Transverse colon (tissue), 4 donors: ENCODE data around the gene GPBP1.

Experiments used
- EP300 ChIP-seq: sonication (generic); formaldehyde crosslinking; IDR thresholded peaks from one replicate; pipeline ENCODE4 v1.6.1; 2017; ENCODE audit warnings: antibody characterized with exemption, low read depth
- POLR2A ChIP-seq: fragments of 450-650 bp; IDR thresholded peaks from one replicate; pipeline ENCODE4 v1.6.1; 2016; ENCODE audit warnings: antibody characterized with exemption, mild to moderate bottlenecking, moderate library complexity
- POLR2AphosphoS5 ChIP-seq, 3 donors: sonication (generic); formaldehyde crosslinking; IDR thresholded peaks; one replicate each; pipeline ENCODE4 v1.6.1; 2016; ENCODE audit warnings: antibody characterized with exemption in 3 of 3
- TF ChIP-seq, protein P1 (sequence below), 5 experiments: fragments of 200-600 bp in 3 of 5; fragments of 450-650 bp in 2 of 5; sonication (generic) in 3 of 5; IDR thresholded peaks; 1 replicate in 2 of 5; 2 replicates in 3 of 5; pipeline ENCODE4 v1.5.1; 2016 to 2017; ENCODE audit warnings: antibody characterized with exemption in 5 of 5, inconsistent platforms in 3 of 5, mild to moderate bottlenecking in 2 of 5, moderate library complexity in 1 of 5

- TF ChIP-seq, protein P1, sequence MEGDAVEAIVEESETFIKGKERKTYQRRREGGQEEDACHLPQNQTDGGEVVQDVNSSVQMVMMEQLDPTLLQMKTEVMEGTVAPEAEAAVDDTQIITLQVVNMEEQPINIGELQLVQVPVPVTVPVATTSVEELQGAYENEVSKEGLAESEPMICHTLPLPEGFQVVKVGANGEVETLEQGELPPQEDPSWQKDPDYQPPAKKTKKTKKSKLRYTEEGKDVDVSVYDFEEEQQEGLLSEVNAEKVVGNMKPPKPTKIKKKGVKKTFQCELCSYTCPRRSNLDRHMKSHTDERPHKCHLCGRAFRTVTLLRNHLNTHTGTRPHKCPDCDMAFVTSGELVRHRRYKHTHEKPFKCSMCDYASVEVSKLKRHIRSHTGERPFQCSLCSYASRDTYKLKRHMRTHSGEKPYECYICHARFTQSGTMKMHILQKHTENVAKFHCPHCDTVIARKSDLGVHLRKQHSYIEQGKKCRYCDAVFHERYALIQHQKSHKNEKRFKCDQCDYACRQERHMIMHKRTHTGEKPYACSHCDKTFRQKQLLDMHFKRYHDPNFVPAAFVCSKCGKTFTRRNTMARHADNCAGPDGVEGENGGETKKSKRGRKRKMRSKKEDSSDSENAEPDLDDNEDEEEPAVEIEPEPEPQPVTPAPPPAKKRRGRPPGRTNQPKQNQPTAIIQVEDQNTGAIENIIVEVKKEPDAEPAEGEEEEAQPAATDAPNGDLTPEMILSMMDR (IDR thresholded peaks at IDR 0.05), result no peak
- no peak for TF ChIP-seq EP300
- no peak for TF ChIP-seq POLR2AphosphoS5 (IDR thresholded peaks at IDR 0.05)
- no peak for TF ChIP-seq POLR2A
Measured at GRCh38 chr5:57194653-57195052, 20.8 kb downstream of the GPBP1 start.
